Choroid plexus epithelial cell (primary cell): ENCODE results near the gene MCCD1.

ENCODE experiments used
- DNase-seq: peaks from one replicate; pipeline ENCODE4 v3.0.0-alpha.2; 2010; ENCODE audit warnings: low read depth
- H3K4me3 ChIP-seq: 2 replicates; pipeline ENCODE4 v1.5.1; 2011; ENCODE audit warnings: low read depth, mild to moderate bottlenecking, control low read depth, low read length, moderate library complexity
- CTCF ChIP-seq: conservative IDR thresholded peaks from 2 replicates; pipeline ENCODE4 v1.5.1; 2011; ENCODE audit warnings: low read depth, mild to moderate bottlenecking, control low read depth, inconsistent platforms, low read length, moderate library complexity

The MCCD1 gene

DNA sequence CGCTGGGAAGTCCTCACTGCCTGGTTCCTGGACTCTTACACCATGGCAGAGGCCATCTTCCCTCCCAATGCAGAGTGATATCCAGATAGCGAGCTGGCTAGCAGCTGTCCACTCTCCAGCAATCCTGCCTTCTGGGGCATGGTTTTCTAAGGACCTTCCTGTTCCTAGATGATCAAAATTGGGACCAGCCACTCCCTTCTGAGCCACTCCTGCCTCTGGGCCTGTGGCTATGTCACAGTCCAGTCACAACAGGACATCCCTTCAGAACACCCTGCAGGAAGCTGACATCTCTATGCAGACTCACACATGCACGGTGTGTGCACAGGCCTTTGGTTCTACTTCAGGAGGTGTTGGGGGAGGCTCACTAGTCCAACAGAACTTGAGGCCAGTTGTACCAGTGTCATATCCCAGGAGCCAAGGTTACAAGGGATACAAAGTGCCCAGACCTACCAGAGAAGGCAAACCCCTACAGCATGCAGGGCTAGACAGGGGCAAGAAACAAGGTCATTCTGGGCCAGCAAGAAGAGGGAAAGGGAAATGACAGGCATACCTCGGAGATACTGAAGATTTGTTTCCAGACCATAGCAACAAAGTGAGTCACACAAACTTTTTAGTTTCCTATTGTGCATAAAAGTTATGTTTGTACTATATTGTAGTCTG, 2.7 kb upstream of the MCCD1 start:
- peak; percentile 64 for DNase-seq
- TF ChIP-seq CTCF, result no peak
- no peak overlapping the region for H3K4me3 ChIP-seq

DNA sequence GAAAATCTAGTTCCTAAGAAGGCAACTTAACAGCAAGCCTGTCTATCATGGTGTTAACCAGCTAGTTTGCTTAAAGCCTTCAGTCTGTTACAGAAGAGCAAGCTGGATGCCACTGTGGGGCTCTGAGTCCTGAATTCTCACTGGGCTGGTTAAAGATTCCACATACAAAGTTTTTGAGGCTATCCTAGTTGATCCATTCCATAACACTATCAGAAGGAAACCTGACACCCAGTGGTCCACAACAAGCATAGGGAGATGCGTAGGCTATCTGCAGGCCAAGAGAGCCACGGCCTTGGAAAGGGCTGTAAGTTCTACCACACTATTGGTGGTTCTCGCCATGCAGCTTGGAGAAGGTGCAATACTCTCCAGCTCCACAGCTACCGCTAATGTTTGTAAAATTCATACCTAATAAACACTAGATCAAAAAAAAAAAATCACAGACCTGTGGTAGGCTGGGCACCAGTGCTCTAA, 420 bp upstream of the MCCD1 start:
- no peak overlapping the region for H3K4me3 ChIP-seq
- no peak for TF ChIP-seq CTCF
- no peak for DNase-seq

- no peak for TF ChIP-seq CTCF
- no peak for DNase-seq
- H3K4me3 ChIP-seq, result no peak overlapping the region
Measured at GRCh38 chr6:31529329-31530150, 778 bp downstream of the MCCD1 start.

DNA sequence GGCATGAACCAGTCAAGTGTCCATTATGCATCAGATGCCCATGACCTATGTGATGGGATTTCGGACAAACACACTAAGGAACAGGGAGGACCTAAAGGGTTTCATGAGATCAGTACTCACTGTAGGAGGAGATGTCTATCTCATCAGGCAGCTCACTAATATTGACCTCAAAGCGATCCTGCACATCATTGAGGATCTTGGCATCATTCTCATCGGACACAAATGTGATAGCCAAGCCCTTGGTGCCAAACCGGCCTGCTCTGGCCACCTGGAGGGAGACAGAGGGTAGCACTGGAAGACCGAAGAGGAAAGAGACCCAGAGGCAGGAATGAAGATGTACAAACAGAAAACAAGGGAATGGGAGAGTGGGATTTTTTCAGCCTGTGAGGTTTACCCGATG, 1.9 kb downstream of the MCCD1 start:
- DNase-seq, result no peak
- no peak for TF ChIP-seq CTCF
- H3K4me3 ChIP-seq, result no peak overlapping the region

- no peak overlapping the region for H3K4me3 ChIP-seq
- DNase-seq, result no peak
- TF ChIP-seq CTCF, result no peak
Measured at GRCh38 chr6:31531162-31531561, 2.4 kb downstream of the MCCD1 start.

DNA sequence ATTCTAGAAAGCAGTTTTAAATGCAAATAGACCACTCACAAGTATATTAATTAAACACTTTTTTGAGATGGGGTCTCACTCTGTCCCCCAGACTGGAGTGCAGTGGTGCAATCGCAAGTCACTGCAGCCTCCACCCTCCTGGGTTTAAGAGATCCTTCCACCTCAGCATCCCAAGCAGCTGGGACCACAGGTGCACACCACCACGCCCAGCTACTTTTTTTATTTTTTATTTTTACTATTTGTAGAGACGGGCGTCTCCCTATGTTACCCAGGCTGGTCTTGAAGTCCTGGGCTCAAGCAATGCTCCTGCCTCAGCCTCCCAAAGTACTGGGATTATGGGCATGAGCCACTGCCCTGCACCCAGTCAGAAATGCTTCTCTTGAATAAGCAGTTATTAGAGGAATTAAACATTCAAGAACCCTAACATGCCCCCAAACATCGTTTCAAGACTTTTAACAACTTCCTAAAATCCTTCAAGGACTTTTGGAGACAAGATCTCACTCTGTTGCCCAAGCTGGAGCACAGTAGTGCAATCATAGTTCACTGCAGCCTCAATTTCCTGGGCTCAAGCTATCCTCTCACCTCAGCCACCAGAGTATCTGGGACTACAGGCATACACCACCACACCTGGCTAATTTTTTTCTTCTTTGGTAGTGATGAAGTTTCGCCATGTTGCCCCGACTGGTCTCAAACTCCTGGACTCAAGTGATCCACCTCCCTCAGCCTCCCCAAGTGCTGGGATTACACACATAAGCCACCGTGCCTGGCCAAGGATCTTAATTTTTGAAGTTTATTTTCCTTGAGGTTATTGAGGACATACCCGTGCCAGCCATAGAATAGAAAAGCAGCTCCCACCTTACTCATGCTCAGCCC, 3.2 kb downstream of the MCCD1 start:
- no peak for TF ChIP-seq CTCF
- no peak for DNase-seq
- H3K4me3 ChIP-seq, result no peak overlapping the region
